Islet of Langerhans (tissue), 1 donor: Measurements from ENCODE around the gene CALN1.

Experiments used
- FAIRE-seq: peaks from one replicate; lab custom pipeline; 2011; peaks lifted over from hg19 to GRCh38; lab: Jason Lieb, UNC

The CALN1 gene

GRCh38 chr7:72182036-72182435 lies 230.1 kb downstream of the CALN1 start:
- FAIRE-seq, result no peak

GRCh38 chr7:72176875-72177274 lies 235.3 kb downstream of the CALN1 start:
- no peak for FAIRE-seq

- FAIRE-seq, result no peak
Measured at GRCh38 chr7:72170475-72170874, 241.7 kb downstream of the CALN1 start.

GRCh38 chr7:72163271-72163670 lies 248.9 kb downstream of the CALN1 start:
- no peak for FAIRE-seq

- FAIRE-seq, result no peak
Measured at GRCh38 chr7:72161534-72161933, 250.6 kb downstream of the CALN1 start.

GRCh38 chr7:72159911-72160310 lies 252.2 kb downstream of the CALN1 start:
- FAIRE-seq, result no peak

- FAIRE-seq, result no peak
Measured at GRCh38 chr7:72156671-72157070, 255.5 kb downstream of the CALN1 start.

- FAIRE-seq, result no peak
Measured at GRCh38 chr7:72153132-72153512, 259.0 kb downstream of the CALN1 start.

- no peak for FAIRE-seq
Measured at GRCh38 chr7:72152161-72153131, 259.7 kb downstream of the CALN1 start.

GRCh38 chr7:72140566-72140965 lies 271.6 kb downstream of the CALN1 start:
- FAIRE-seq, result no peak

- FAIRE-seq, result no peak
Measured at GRCh38 chr7:72127136-72127535, 285.0 kb downstream of the CALN1 start.

GRCh38 chr7:72123913-72124312 lies 288.2 kb downstream of the CALN1 start:
- FAIRE-seq, result no peak

GRCh38 chr7:72118366-72118765 lies 293.8 kb downstream of the CALN1 start:
- FAIRE-seq, result no peak

- no peak for FAIRE-seq
Measured at GRCh38 chr7:72114129-72114528, 298.0 kb downstream of the CALN1 start.

- no peak for FAIRE-seq
Measured at GRCh38 chr7:72112992-72113391, 299.1 kb downstream of the CALN1 start.

GRCh38 chr7:72112530-72112929 lies 299.6 kb downstream of the CALN1 start:
- FAIRE-seq, result no peak

GRCh38 chr7:72111086-72111485 lies 301.1 kb downstream of the CALN1 start:
- FAIRE-seq, result no peak

- no peak for FAIRE-seq
Measured at GRCh38 chr7:72109566-72109965, 302.6 kb downstream of the CALN1 start.

- no peak for FAIRE-seq
Measured at GRCh38 chr7:72106405-72106804, 305.7 kb downstream of the CALN1 start.

- no peak for FAIRE-seq
Measured at GRCh38 chr7:72101444-72101843, 310.7 kb downstream of the CALN1 start.

- no peak for FAIRE-seq
Measured at GRCh38 chr7:72099784-72100183, 312.4 kb downstream of the CALN1 start.

- FAIRE-seq, result no peak
Measured at GRCh38 chr7:72098807-72099580, 313.1 kb downstream of the CALN1 start.

- no peak for FAIRE-seq
Measured at GRCh38 chr7:72097226-72097625, 314.9 kb downstream of the CALN1 start.
